ENCODE measurements around the gene C2orf72. TPM values are rescaled to one million over a fixed set of nuclear protein-coding genes. Genes with fewer than 3 reads are reported as not detected.
A peak's percentile ranks its signal among the peaks of the same experiment; 100 is the strongest.

C2orf72 gene
- polyA plus RNA-seq (2013, experiment 1 of 2): 0.75 TPM
- 0.66 TPM for polyA plus RNA-seq (2013, experiment 2 of 2)

- Histone ChIP-seq H2AFZ (ENCODE audit: low read length) (peak within 1 kb of the TSS; percentile 85), H3K79me1 (ENCODE audit: low read depth, low read length) (peaks cover 2% of the 10 kb centered on the region), H3K9ac (ENCODE audit: low read depth, low read length, poor library complexity) (peak within 1 kb of the TSS; percentile 70), H2AK5ac (ENCODE audit: low read depth, low read length) (no peak within 1 kb of the TSS), H2BK120ac (ENCODE audit: low read depth, low read length) (no peak within 1 kb of the TSS), H3K4me3 (ENCODE audit: low read length in 2 of 2) (peak within 1 kb of the TSS; percentile 47 to 81), H3K4ac (ENCODE audit: low read length) (no peak within 1 kb of the TSS), H3K27ac (replicated peaks; ENCODE audit: low read length) (no peak within 1 kb of the TSS), H3K14ac (ENCODE audit: low read length) (peak within 1 kb of the TSS; percentile 71), H3K4me1 (ENCODE audit: control insufficient read depth in 2 of 2, insufficient read depth in 1 of 2, low read depth in 1 of 2, low read length in 2 of 2) (no peaks in the 10 kb centered on the region), H3K27me3 (ENCODE audit: control insufficient read depth in 3 of 3, insufficient read depth in 3 of 3, low read depth in 1 of 3, low read length in 3 of 3) (peaks cover 12 to 53% (median 47%) of the 10 kb centered on the region in 3 experiments), H3K36me3 (replicated peaks in 1 of 2; ENCODE audit: control insufficient read depth in 2 of 2, insufficient read depth in 2 of 2, low read length in 2 of 2) (no peaks in the 10 kb centered on the region), H2BK12ac (ENCODE audit: low read length) (peak within 1 kb of the TSS; percentile 73), H2BK15ac (ENCODE audit: low read length) (no peak within 1 kb of the TSS), H4K91ac (ENCODE audit: low read depth, low read length, poor library complexity) (no peak within 1 kb of the TSS), H3K18ac (ENCODE audit: low read length) (peak within 1 kb of the TSS; percentile 89), H3K23ac (ENCODE audit: low read depth, low read length, poor library complexity) (no peak within 1 kb of the TSS), H4K8ac (ENCODE audit: low read depth, low read length) (no peak within 1 kb of the TSS), H3K4me2 (ENCODE audit: insufficient read depth, low read length, poor library complexity, severe bottlenecking) (peak within 1 kb of the TSS; percentile 83), H2BK5ac (ENCODE audit: low read length) (no peak within 1 kb of the TSS), H3K9me3 (replicated peaks in 1 of 2; ENCODE audit: control insufficient read depth in 2 of 2, insufficient read depth in 1 of 2, low read depth in 1 of 2, low read length in 2 of 2) (peaks cover 0 to 4% of the 10 kb centered on the region in 2 donors)
- WGBS, 2 donors (ENCODE audit: extremely low coverage in 2 of 2, insufficient read length in 2 of 2, insufficient replicate concordance in 1 of 2): no CpG with 5 or more reads among the region's 61 CpGs
- DNase-seq (ENCODE audit: low spot score): no peak
These were observed at the start of gene C2orf72 for GRCh38 chr2:231037202-231037730. TSS of gene C2orf72 (plus strand) at chr2:231037523. CDS start at chr2:231037566, 43 bp downstream.

GRCh38 chr2:230989731-230990130, 47.6 kb upstream of the C2orf72 start:
- Histone ChIP-seq H3K27ac (replicated peaks; ENCODE audit: low read length) (no peak overlapping the region), H3K4ac (ENCODE audit: low read length) (no peak overlapping the region), H3K27me3 (ENCODE audit: control insufficient read depth in 3 of 3, insufficient read depth in 3 of 3, low read depth in 1 of 3, low read length in 3 of 3) (peaks cover 2 to 6% (median 2%) of the 10 kb centered on the region in 3 experiments), H3K4me2 (ENCODE audit: insufficient read depth, low read length, poor library complexity, severe bottlenecking) (no peak overlapping the region), H4K91ac (ENCODE audit: low read depth, low read length, poor library complexity) (no peak overlapping the region), H3K9ac (ENCODE audit: low read depth, low read length, poor library complexity) (no peak overlapping the region), H2BK5ac (ENCODE audit: low read length) (no peak overlapping the region), H2BK12ac (ENCODE audit: low read length) (no peak overlapping the region), H4K8ac (ENCODE audit: low read depth, low read length) (no peak overlapping the region), H3K14ac (ENCODE audit: low read length) (no peak overlapping the region), H3K9me3 (replicated peaks in 1 of 2; ENCODE audit: control insufficient read depth in 2 of 2, insufficient read depth in 1 of 2, low read depth in 1 of 2, low read length in 2 of 2) (no peaks in the 10 kb centered on the region), H3K23ac (ENCODE audit: low read depth, low read length, poor library complexity) (no peak overlapping the region), H3K18ac (ENCODE audit: low read length) (no peak overlapping the region), H2BK120ac (ENCODE audit: low read depth, low read length) (no peak overlapping the region), H3K79me1 (ENCODE audit: low read depth, low read length) (no peaks in the 10 kb centered on the region), H3K4me3 (ENCODE audit: low read length in 2 of 2) (no peak overlapping the region), H3K4me1 (ENCODE audit: control insufficient read depth in 2 of 2, insufficient read depth in 1 of 2, low read depth in 1 of 2, low read length in 2 of 2) (peaks cover 5% of the 10 kb centered on the region in 2 donors), H2AFZ (ENCODE audit: low read length) (no peak overlapping the region), H3K36me3 (replicated peaks in 1 of 2; ENCODE audit: control insufficient read depth in 2 of 2, insufficient read depth in 2 of 2, low read length in 2 of 2) (no peaks in the 10 kb centered on the region), H2AK5ac (ENCODE audit: low read depth, low read length) (no peak overlapping the region), H2BK15ac (ENCODE audit: low read length) (no peak overlapping the region)
- no CpG with 5 or more reads among the region's 21 CpGs for WGBS, 2 donors (ENCODE audit: extremely low coverage in 2 of 2, insufficient read length in 2 of 2, insufficient replicate concordance in 1 of 2)
- no peak for DNase-seq (ENCODE audit: low spot score)

- Histone ChIP-seq H2BK15ac (ENCODE audit: low read length) (no peak overlapping the region), H3K18ac (ENCODE audit: low read length) (no peak overlapping the region), H3K4me1 (ENCODE audit: control insufficient read depth in 2 of 2, insufficient read depth in 1 of 2, low read depth in 1 of 2, low read length in 2 of 2) (peaks cover 5% of the 10 kb centered on the region in 2 donors), H3K9ac (ENCODE audit: low read depth, low read length, poor library complexity) (no peak overlapping the region), H4K8ac (ENCODE audit: low read depth, low read length) (peak overlapping the region; percentile 72), H3K9me3 (replicated peaks in 1 of 2; ENCODE audit: control insufficient read depth in 2 of 2, insufficient read depth in 1 of 2, low read depth in 1 of 2, low read length in 2 of 2) (no peaks in the 10 kb centered on the region), H3K36me3 (replicated peaks in 1 of 2; ENCODE audit: control insufficient read depth in 2 of 2, insufficient read depth in 2 of 2, low read length in 2 of 2) (no peaks in the 10 kb centered on the region), H3K79me1 (ENCODE audit: low read depth, low read length) (no peaks in the 10 kb centered on the region), H3K27me3 (ENCODE audit: control insufficient read depth in 3 of 3, insufficient read depth in 3 of 3, low read depth in 1 of 3, low read length in 3 of 3) (peaks cover 2 to 6% (median 2%) of the 10 kb centered on the region in 3 experiments), H2AFZ (ENCODE audit: low read length) (no peak overlapping the region), H3K4me3 (ENCODE audit: low read length in 2 of 2) (no peak overlapping the region), H3K23ac (ENCODE audit: low read depth, low read length, poor library complexity) (peak overlapping the region; percentile 62), H4K91ac (ENCODE audit: low read depth, low read length, poor library complexity) (peak overlapping the region; percentile 64), H2BK120ac (ENCODE audit: low read depth, low read length) (no peak overlapping the region), H2BK12ac (ENCODE audit: low read length) (no peak overlapping the region), H3K4ac (ENCODE audit: low read length) (no peak overlapping the region), H3K27ac (replicated peaks; ENCODE audit: low read length) (no peak overlapping the region), H2BK5ac (ENCODE audit: low read length) (no peak overlapping the region), H3K4me2 (ENCODE audit: insufficient read depth, low read length, poor library complexity, severe bottlenecking) (no peak overlapping the region), H2AK5ac (ENCODE audit: low read depth, low read length) (no peak overlapping the region), H3K14ac (ENCODE audit: low read length) (no peak overlapping the region)
- no peak for DNase-seq (ENCODE audit: low spot score)
- WGBS, 2 donors (ENCODE audit: extremely low coverage in 2 of 2, insufficient read length in 2 of 2, insufficient replicate concordance in 1 of 2): no CpG with 5 or more reads among the region's 70 CpGs
These were observed 47.0 kb upstream of the C2orf72 start for GRCh38 chr2:230990131-230990898.

GRCh38 chr2:230990899-230991150, 46.5 kb upstream of the C2orf72 start:
- Histone ChIP-seq H3K27ac (replicated peaks; ENCODE audit: low read length) (no peak overlapping the region), H2BK12ac (ENCODE audit: low read length) (no peak overlapping the region), H4K91ac (ENCODE audit: low read depth, low read length, poor library complexity) (peak overlapping the region; percentile 64), H3K4me3 (ENCODE audit: low read length in 2 of 2) (no peak overlapping the region), H3K4me2 (ENCODE audit: insufficient read depth, low read length, poor library complexity, severe bottlenecking) (no peak overlapping the region), H3K9ac (ENCODE audit: low read depth, low read length, poor library complexity) (no peak overlapping the region), H3K36me3 (replicated peaks in 1 of 2; ENCODE audit: control insufficient read depth in 2 of 2, insufficient read depth in 2 of 2, low read length in 2 of 2) (no peaks in the 10 kb centered on the region), H3K18ac (ENCODE audit: low read length) (peak overlapping the region; percentile 63), H3K14ac (ENCODE audit: low read length) (no peak overlapping the region), H2BK120ac (ENCODE audit: low read depth, low read length) (no peak overlapping the region), H3K4me1 (ENCODE audit: control insufficient read depth in 2 of 2, insufficient read depth in 1 of 2, low read depth in 1 of 2, low read length in 2 of 2) (peaks cover 3 to 5% of the 10 kb centered on the region in 2 donors), H3K23ac (ENCODE audit: low read depth, low read length, poor library complexity) (peak overlapping the region; percentile 62), H3K9me3 (replicated peaks in 1 of 2; ENCODE audit: control insufficient read depth in 2 of 2, insufficient read depth in 1 of 2, low read depth in 1 of 2, low read length in 2 of 2) (no peaks in the 10 kb centered on the region), H2BK5ac (ENCODE audit: low read length) (no peak overlapping the region), H3K27me3 (ENCODE audit: control insufficient read depth in 3 of 3, insufficient read depth in 3 of 3, low read depth in 1 of 3, low read length in 3 of 3) (peaks cover 2 to 6% (median 2%) of the 10 kb centered on the region in 3 experiments), H2AK5ac (ENCODE audit: low read depth, low read length) (no peak overlapping the region), H2BK15ac (ENCODE audit: low read length) (no peak overlapping the region), H4K8ac (ENCODE audit: low read depth, low read length) (peak overlapping the region; percentile 72), H3K79me1 (ENCODE audit: low read depth, low read length) (no peaks in the 10 kb centered on the region), H2AFZ (ENCODE audit: low read length) (no peak overlapping the region), H3K4ac (ENCODE audit: low read length) (no peak overlapping the region)
- DNase-seq (ENCODE audit: low spot score): no peak
- no CpG with 5 or more reads among the region's 27 CpGs for WGBS, 2 donors (ENCODE audit: extremely low coverage in 2 of 2, insufficient read length in 2 of 2, insufficient replicate concordance in 1 of 2)
